Activated T-helper 9 cell treated with anti-CD3 and anti-CD28 coated beads, Interleukin-2, amount 50 U/mL, for 16 hours (primary cell): ENCODE measurements around the gene RETREG2.

ENCODE experiments used
- DNase-seq: peaks from one replicate; pipeline ENCODE4 v3.0.0-alpha.2; 2020; ENCODE audit warnings: low read depth

The RETREG2 gene

DNA sequence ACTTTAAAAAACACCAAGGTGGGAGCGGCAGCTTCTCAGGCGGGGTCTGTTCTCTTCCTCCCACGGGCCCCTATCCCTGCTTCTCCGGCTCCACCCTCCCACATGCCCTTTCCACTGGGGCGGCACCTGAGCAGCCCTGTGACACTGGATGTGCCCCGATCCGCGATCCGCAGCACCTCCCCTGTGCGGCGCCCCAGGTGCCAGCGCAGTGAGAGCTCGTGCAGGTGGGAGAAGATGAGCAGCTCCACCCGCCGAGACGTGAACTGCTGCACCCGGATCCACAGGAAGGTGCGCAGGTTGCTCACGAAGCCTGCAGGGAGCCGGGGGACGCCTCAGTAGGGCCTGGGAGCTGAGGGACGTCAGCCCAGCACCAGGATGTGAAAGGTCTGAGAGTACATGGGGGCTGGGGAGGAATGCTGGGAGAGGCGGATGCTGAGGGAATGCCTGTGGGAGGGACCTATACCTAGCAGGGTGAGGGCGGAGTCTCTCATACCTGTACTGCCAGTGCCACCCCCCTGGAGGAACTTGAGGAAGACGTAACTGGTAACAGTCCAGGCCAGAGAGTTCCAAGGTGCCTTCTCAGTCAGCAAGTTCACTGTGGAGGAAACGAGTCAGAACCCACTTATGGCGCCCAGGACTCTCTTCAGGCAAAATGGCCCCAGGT, 37.9 kb downstream of the RETREG2 start:
- no peak for DNase-seq

DNA sequence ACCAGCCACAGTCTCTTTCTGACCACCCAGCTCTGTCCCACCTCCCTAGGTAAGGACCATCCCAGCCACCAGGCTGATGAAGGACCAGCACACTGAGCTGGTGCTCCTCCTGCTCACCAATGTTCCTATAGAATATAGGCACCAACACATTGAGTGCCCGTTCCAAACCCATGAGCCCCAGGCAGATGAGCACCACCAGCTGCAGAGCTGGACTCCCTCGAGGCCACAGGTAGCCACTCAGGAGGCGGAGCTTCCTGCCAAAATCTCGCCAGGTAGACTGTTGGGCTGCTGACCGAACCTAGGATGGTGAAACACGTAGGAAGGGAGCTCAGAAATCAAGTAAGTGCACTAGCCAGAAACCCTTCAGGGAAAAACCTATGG, 38.5 kb downstream of the RETREG2 start:
- DNase-seq = no peak

DNA sequence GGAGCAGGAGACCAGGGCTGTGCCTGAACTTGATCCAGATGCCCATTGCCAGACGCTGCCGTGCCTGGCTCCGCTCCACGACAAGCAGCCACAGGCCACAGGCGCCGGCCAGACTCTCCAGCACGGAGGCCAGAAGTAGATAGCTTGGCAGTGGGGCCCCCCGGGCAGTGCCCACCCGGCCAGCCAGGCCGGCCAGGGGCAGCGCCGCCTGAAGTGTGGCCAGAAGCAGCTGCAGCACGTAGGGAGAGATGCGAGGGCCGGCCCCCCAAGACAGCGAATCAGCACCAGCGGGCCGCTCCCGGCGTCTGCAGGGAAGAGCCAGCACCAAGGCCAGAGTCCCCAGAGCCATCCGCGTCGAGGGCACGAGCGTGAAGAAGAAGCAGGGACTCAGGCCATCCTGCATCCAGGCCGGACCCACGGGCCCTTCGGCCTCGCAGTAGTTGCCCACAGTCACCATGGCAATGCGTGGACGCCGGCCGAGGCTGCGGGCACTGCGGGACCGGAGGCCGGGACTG, 40.2 kb downstream of the RETREG2 start:
- DNase-seq = no peak

GRCh38 chr2:219218732-219219701, 40.9 kb downstream of the RETREG2 start, which contains the start of gene ABCB6:
Gene ABCB6 (minus strand): TSS chr2:219218958. CDS start chr2:219218673, 285 bp downstream.
- peak; percentile 84 for DNase-seq

DNA sequence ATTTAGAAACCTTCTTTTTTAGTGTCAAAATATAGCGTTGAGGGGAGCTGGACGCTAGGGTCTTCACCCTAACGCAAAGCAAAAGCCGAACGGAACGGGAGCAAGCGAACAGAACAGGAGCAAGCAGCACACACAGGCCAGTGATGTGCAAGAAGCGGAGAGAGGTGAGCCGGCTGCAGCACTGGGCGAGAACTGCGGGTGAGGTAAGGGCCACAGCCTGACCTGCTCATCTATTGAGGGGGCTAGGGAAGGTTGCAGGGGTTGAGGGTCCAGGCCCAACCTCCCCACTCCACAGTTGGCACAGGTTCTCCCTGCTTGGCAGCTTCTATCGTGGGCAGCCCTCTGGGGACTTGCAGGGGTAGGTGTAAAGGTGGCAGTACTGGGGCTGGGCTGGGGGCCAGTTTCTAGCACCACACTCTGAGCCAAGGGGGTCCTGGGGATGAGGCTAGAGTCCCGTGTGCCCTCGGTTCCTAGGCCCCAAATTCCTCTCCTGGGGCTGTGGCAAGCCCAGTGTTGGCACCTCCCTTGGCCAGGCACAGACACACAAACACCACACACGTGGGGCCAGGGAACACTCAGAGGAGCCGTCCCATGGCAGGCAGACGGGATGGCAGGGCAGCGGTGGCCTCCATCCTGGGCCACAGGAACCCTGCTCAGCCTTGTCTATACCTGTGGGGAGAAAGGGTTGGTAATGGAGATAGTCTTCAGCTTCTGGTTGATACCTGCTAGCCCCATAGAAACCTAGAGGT, 41.9 kb downstream of the RETREG2 start:
- no peak for DNase-seq

DNA sequence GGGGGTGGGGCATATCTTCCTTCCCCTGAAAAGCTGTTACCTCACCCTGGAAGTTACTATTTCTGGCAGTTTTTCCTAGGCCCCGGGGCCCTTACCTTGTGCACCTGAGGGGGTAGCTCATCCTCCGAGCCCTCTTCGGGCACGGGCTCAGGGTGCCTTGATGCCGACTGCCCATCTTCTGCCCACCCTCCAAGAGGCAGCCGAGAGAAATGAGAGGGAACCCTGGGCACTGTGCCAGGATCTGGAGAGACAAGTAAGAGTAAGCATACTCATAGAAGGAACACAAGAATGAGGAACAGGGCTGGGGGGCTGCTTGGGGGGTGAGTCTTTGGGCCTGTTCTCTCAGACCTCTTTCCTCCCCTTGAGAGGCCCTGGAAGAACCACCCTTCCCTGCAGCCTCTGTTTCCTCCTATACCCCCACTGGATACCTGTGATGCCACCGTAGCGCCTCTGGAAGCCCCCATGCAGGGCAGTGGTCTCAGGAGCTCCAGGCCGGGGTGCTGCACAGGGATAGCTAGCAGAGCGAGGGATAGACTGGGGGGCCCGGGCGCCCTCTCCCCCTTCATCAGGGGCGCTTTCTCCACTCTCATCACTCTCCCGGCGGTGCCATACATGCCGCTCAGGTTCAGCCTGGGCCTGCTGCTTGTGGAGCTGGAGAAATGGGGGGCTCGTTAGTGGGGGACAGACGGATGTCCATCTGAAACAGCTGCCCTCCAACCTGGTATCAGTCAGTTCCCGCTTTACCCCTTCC, 42.8 kb downstream of the RETREG2 start:
- no peak for DNase-seq

DNA sequence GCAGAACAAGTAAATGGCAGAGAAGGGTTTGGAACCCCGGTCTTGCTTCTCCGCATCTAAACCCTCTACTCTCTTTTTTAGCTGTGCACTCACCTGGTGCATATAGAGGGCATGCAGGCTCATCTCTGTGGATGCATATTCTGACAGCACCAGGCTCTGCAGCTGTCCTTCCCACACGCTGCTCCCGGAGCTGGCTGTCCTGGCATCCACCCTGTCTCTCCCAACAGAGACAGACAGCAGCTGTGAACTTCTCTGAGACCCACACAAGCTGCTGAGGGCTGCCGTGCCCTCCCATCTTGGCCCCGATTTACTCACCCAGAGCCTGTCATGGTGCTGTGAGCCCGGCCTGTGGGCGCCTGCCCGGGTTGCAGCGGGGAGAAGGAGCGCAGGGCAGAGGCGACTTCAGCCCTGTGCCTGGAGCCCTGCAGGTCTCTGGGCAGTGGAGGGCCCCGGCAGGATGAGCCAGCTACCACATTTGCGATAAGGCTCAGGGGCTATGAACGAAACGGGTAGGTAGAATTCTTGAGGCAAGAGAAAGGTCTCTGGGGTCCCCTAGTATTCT, 44.0 kb downstream of the RETREG2 start:
- DNase-seq = no peak

- DNase-seq = no peak
Observed at GRCh38 chr2:219223831-219224610, 45.9 kb downstream of the RETREG2 start.

DNA sequence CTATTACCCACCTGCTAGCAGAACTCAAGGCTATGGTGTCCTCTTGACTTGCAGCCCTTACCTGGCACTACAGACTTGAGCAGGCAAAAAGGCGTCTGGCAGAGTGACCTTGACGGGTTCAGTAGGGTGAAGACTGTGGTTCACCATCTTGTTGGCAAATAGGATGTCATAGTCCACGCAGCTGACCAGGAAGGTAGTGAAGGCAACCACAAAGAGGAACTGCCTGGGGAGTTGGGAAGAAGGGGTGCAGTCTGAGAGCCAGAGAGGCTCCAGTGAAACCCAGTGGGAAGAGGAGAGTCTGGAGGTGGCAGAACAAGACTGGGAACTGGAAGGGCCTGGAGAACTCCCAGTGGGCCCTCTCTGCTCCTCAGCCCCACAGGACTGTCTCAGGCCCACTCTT, 47.3 kb downstream of the RETREG2 start:
- no peak for DNase-seq

GRCh38 chr2:219228041-219228910, 50.2 kb downstream of the RETREG2 start:
- no peak for DNase-seq

DNA sequence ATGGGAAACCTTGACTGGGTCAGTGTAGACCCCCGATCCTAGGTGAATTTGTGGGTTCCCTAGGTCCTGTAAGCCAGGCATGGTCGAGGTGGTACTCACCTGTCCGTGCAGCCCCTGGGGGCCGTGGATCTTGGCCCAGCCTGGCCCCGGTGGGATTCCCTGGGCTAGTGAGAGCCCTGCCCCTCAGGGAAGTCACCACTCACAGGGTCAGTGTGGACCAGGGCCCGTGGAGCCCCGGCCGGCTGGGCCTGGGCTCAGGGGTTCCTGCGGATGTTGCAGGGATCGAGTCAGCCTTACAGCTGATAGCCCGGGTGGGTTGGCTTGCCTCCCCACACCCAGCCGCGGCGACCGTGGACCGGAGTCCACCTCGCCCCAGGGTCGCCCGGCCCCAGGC, 50.8 kb downstream of the RETREG2 start:
- no peak for DNase-seq

DNA sequence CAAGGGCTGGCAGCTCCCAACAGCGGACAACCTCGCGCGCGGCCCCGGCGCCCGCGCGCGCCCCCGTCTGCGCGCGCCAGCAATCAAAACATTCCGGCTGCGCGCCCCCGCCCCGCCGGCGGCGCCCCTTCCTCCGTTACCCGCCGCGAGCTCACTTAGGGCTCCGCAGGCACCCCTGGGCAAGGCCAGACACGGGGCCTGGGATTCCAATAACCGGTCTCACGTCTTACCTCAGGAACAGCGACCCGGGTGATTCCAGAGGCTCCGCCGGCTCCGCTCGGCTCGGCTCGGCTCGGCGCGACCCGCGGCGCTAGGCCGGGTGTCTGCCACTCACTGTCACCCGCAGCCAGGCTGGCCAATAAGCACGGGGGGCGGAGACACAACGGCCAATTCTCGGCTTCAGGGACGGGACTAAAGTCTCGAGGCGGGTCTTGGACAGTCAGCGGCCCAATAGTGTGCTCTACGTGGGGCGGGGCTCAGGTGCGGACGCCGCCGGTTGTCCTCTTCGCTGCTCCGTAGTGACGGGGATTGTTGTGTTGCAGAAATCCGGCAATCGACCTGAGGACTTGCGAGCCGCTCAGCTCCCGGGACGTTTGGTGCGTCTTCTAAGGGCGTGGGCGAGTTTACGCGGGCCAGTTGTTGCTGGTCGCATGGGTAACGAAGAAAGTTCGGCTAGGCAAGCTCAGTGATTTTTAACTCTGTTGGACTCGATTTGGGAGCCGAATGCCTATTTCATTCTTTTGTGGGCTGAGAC, 51.4 kb downstream of the RETREG2 start, which contains the start of the genes ANKZF1 and ATG9A:
Gene ANKZF1 (plus strand): TSS at position 502 of the 754 bp plus-strand sequence. CDS start 452 bp downstream, outside the sequence.
Gene ATG9A (minus strand): TSS at position 332 of the 754 bp plus-strand sequence. CDS start 1,612 bp downstream, outside the sequence.
- DNase-seq = peak; percentile 98

DNA sequence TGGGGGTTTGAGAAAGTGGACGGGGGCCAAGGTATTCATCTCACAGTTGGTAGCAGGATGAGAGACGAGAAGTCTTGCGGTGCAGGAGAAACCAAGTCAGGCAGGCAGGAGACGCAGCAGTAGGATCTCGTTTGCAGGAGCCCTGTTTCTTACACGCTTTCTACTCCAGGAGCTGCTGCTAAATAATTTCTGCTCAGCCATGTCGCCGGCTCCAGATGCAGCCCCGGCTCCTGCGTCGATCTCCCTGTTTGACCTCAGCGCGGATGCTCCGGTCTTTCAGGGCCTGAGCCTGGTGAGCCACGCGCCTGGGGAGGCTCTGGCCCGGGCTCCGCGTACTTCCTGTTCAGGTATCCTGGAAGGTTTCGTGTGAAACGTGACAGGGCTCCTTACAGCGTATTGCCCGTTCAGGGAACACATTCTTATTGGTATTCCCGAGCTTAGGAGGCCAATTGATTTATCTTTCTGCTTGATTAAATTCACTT, 52.0 kb downstream of the RETREG2 start:
- DNase-seq = peak; percentile 24

- DNase-seq = no peak
Observed at GRCh38 chr2:219234331-219234730, 56.3 kb downstream of the RETREG2 start.
